SK-N-SH (cell line): Measurements from ENCODE around the gene CBX7. TPM values are rescaled to one million over a fixed set of nuclear protein-coding genes. Genes with fewer than 3 reads are reported as not detected.

Source experiments
- CTCF ChIA-PET: fragments of 300-600, 350-600 bp; formaldehyde crosslinking; extraction: SDS; loops from one replicate; lab custom pipeline; 2021; lab: Yijun Ruan, JAX
- POLR2A ChIA-PET: fragments of 350-600 bp; sonication (Branson Sonifier 250); formaldehyde crosslinking; extraction: SDS; loops from one replicate; lab custom pipeline; 2020; ENCODE audit warnings: antibody characterized with exemption, inconsistent platforms; lab: Yijun Ruan, JAX
- DNase-seq: peaks from one replicate; pipeline ENCODE4 v3.0.0; 2012
- H2AFZ ChIP-seq: fragments of 200-600 bp; sonication (generic); 2 replicates; pipeline ENCODE4 v1.8.1; 2016; ENCODE audit warnings: antibody characterized with exemption, mild to moderate bottlenecking, low read depth
- H3F3A ChIP-seq: fragments of 200-600 bp; sonication (generic); replicated peaks from 2 replicates; pipeline ENCODE3; 2016; ENCODE audit warnings: antibody characterized with exemption, mild to moderate bottlenecking; ENCODE audit not compliant: insufficient read depth
- H3K27ac ChIP-seq, 2 experiments: fragments of 200-500 bp in 1 of 2; fragments of 200-600 bp in 1 of 2; sonication (Bioruptor generic) in 1 of 2; sonication (generic), shearing (Covaris generic) in 1 of 2; 2 replicates each; pipeline versions ENCODE4 v1.5.1 to v1.6.1; 2014 to 2016; ENCODE audit warnings: low read depth in 2 of 2, inconsistent platforms in 1 of 2, low read length in 1 of 2, mild to moderate bottlenecking in 1 of 2, mixed read lengths in 1 of 2
- H3K27me3 ChIP-seq: fragments of 200-600 bp; sonication (generic), shearing (Covaris generic); 2 replicates; pipeline ENCODE4 v1.6.1; 2016; ENCODE audit warnings: mixed run types; ENCODE audit not compliant: insufficient read depth
- H3K36me3 ChIP-seq, 2 experiments: fragments of 200-500 bp in 1 of 2; fragments of 200-600 bp in 1 of 2; sonication (Bioruptor generic) in 1 of 2; sonication (generic) in 1 of 2; replicated peaks in 1 of 2; 2 replicates each; pipeline versions ENCODE3 to v1.5.1; 2014 to 2016; ENCODE audit warnings: low read length in 1 of 2, mild to moderate bottlenecking in 1 of 2; ENCODE audit not compliant: insufficient read depth in 2 of 2, control insufficient read depth in 1 of 2
- H3K4me1 ChIP-seq, 2 experiments: fragments of 200-500 bp in 1 of 2; fragments of 200-600 bp in 1 of 2; sonication (Bioruptor generic) in 1 of 2; sonication (generic), shearing (Covaris generic) in 1 of 2; 2 replicates each; pipeline versions ENCODE4 v1.5.1 to v1.6.1; 2014 to 2016; ENCODE audit warnings: low read depth in 1 of 2, low read length in 1 of 2, mixed run types in 1 of 2; ENCODE audit not compliant: insufficient read depth in 2 of 2, control insufficient read depth in 1 of 2
- H3K4me2 ChIP-seq: fragments of 200-600 bp; sonication (generic), shearing (Covaris generic); 2 replicates; pipeline ENCODE4 v1.6.1; 2017; ENCODE audit warnings: mixed run types
- H3K4me3 ChIP-seq, 2 experiments: fragments of 200-500 bp in 1 of 2; fragments of 200-600 bp in 1 of 2; sonication (Bioruptor generic) in 1 of 2; sonication (generic), shearing (Covaris generic) in 1 of 2; 2 replicates each; pipeline versions ENCODE4 v1.5.1 to v1.8.1; 2014 to 2016; ENCODE audit warnings: low read depth in 2 of 2, inconsistent platforms in 1 of 2, low read length in 1 of 2, mild to moderate bottlenecking in 1 of 2, mixed read lengths in 1 of 2, moderate library complexity in 1 of 2
- H3K79me2 ChIP-seq: fragments of 200-600 bp; sonication (generic); 2 replicates; pipeline ENCODE4 v1.8.1; 2017; ENCODE audit warnings: mild to moderate bottlenecking; ENCODE audit not compliant: insufficient read depth
- H3K9ac ChIP-seq: fragments of 200-600 bp; sonication (generic); 2 replicates; pipeline ENCODE4 v1.6.1; 2017; ENCODE audit warnings: mixed run types
- H3K9me2 ChIP-seq: fragments of 200-600 bp; sonication (generic); 2 replicates; pipeline ENCODE4 v1.6.1; 2017; ENCODE audit warnings: mixed run types
- H3K9me3 ChIP-seq: fragments of 200-600 bp; sonication (generic); 2 replicates; pipeline ENCODE4 v1.6.1; 2017; ENCODE audit warnings: mixed run types, mild to moderate bottlenecking, moderate library complexity
- H4K20me1 ChIP-seq: fragments of 200-600 bp; sonication (generic); 2 replicates; pipeline ENCODE4 v1.6.1; 2017; ENCODE audit warnings: mild to moderate bottlenecking, mixed run types; ENCODE audit not compliant: insufficient read depth
- CHD2 ChIP-seq: fragments of 150-350 bp; IDR thresholded peaks from 2 replicates; pipeline ENCODE4 v1.6.1; 2018; ENCODE audit warnings: low read length; ENCODE audit not compliant: partially characterized antibody
- CTCF ChIP-seq: fragments of 200-600 bp; sonication (generic); IDR thresholded peaks from 2 replicates; pipeline ENCODE4 v1.6.1; 2017; ENCODE audit warnings: antibody characterized with exemption, mild to moderate bottlenecking, moderate library complexity
- EP300 ChIP-seq, 2 experiments: IDR thresholded peaks; 2 replicates each; pipeline versions ENCODE4 v1.4.0 to v1.6.1; 2012; ENCODE audit warnings: borderline replicate concordance in 1 of 2, low read depth in 1 of 2, low read length in 1 of 2
- GATA2 ChIP-seq: sonication (generic); formaldehyde crosslinking; IDR thresholded peaks from 2 replicates; pipeline ENCODE4 v1.5.0; 2020; ENCODE audit warnings: mild to moderate bottlenecking, missing genetic modification reagents
- JUND ChIP-seq: IDR thresholded peaks from 2 replicates; pipeline ENCODE4 v1.4.0; 2012
- MEF2A ChIP-seq: IDR thresholded peaks from 2 replicates; pipeline ENCODE4 v1.4.0; 2012; ENCODE audit warnings: low read depth, borderline replicate concordance
- POLR2AphosphoS5 ChIP-seq: IDR thresholded peaks from 2 replicates; pipeline ENCODE4 v1.6.1; 2012; ENCODE audit warnings: low read depth, low read length
- REST ChIP-seq: IDR thresholded peaks from 2 replicates; pipeline ENCODE4 v1.6.1; 2012; ENCODE audit warnings: mild to moderate bottlenecking, low read depth, low read length, moderate library complexity
- TAF1 ChIP-seq: IDR thresholded peaks from 2 replicates; pipeline ENCODE4 v1.6.1; 2012; ENCODE audit warnings: low read depth, mild to moderate bottlenecking, low read length, moderate library complexity, borderline replicate concordance
- USF1 ChIP-seq: IDR thresholded peaks from 2 replicates; pipeline ENCODE4 v1.4.0; 2012; ENCODE audit warnings: low read depth, borderline replicate concordance
- USF2 ChIP-seq: fragments of 150-350 bp; IDR thresholded peaks from 2 replicates; pipeline ENCODE4 v1.6.1; 2017; ENCODE audit warnings: antibody characterized with exemption, low read length, low read depth, borderline replicate concordance
- WGBS: methylation state at CpG from one replicate; pipeline ENCODE4 v1.1.6; 2017; ENCODE audit warnings: low lambda C conversion rate; 5-methylcytosine and 5-hydroxymethylcytosine counted together
- polyA plus RNA-seq, 3 experiments: library from polyadenylated mRNA; depleted of rRNA; stranded (reverse); fragments of >200 nt; gene quantifications; 2 replicates each; pipeline ENCODE4 v1.2.3, GENCODE V29; 2012

Gene CBX7
- polyA plus RNA-seq, 1 of the 3 experiments (the other 2 are of a cell fraction) = 2.3 TPM

- TF ChIP-seq TAF1 (no peak), MEF2A (no peak), USF2 (no peak), USF1 (no peak), POLR2AphosphoS5 (no peak), REST (no peak), GATA2 (CRISPR knock-in tag) (no peak)
- TF ChIP-seq, all 33 proteins: peak for 0
- H3K4me2 ChIP-seq = no peak overlapping the region
- no peaks in the 10 kb centered on the region for H3K27me3 ChIP-seq
- no peaks in the 10 kb centered on the region for H3K9me3 ChIP-seq
- no peak overlapping the region for H3K27ac ChIP-seq
- no peak for DNase-seq
- CTCF ChIA-PET = no interaction called here
- H3K4me3 ChIP-seq = no peak overlapping the region
- H3K36me3 ChIP-seq = no peaks in the 10 kb centered on the region
- no peaks in the 10 kb centered on the region for H4K20me1 ChIP-seq
- POLR2A ChIA-PET = no interaction called here
- 82% methylated on average over 5 of the region's 23 CpGs for WGBS
- no peaks in the 10 kb centered on the region for H3K79me2 ChIP-seq
- H3K4me1 ChIP-seq = peaks cover 0 to 6% of the 10 kb centered on the region in 2 experiments; a peak in 1 of 4 replicates
- H3K9me2 ChIP-seq = no peaks in the 10 kb centered on the region
- no peaks in the 10 kb centered on the region for H3F3A ChIP-seq
- H2AFZ ChIP-seq = no peak overlapping the region
- H3K9ac ChIP-seq = no peak overlapping the region
These were observed 61.1 kb downstream of the CBX7 start for GRCh38 chr22:39091126-39092081.

- Histone ChIP-seq H3K36me3 (no peaks in the 10 kb centered on the region), H4K20me1 (no peaks in the 10 kb centered on the region), H3K4me1 (peaks cover 0 to 6% of the 10 kb centered on the region in 2 experiments; a peak in 1 of 4 replicates), H2AFZ (no peak overlapping the region), H3K9ac (no peak overlapping the region), H3K9me3 (no peaks in the 10 kb centered on the region), H3K79me2 (no peaks in the 10 kb centered on the region), H3K9me2 (no peaks in the 10 kb centered on the region), H3K27ac (no peak overlapping the region), H3K27me3 (no peaks in the 10 kb centered on the region), H3K4me2 (no peak overlapping the region), H3F3A (no peaks in the 10 kb centered on the region), H3K4me3 (no peak overlapping the region)
- no CpG with 5 or more reads among the region's 15 CpGs for WGBS
- CTCF ChIA-PET = no interaction called here
- POLR2A ChIA-PET = no interaction called here
- no peak for DNase-seq
- TF ChIP-seq EP300 (IDR thresholded peaks at IDR 0.05; ENCODE audit: borderline replicate concordance in 1 of 2, low read depth in 1 of 2, low read length in 1 of 2) (no peak), USF1 (no peak), JUND (no peak), CHD2 (no peak), CTCF (no peak)
These were observed 61.9 kb downstream of the CBX7 start for GRCh38 chr22:39090426-39091064.
